GM21515 (cell line): ENCODE results near the gene ERG.

ENCODE experiments used
- ATAC-seq: cut with Tn5 transposase; IDR thresholded peaks from one replicate; pipeline ENCODE4 v1.9.1; 2021; ENCODE audit not compliant: unreplicated experiment

Gene ERG

DNA sequence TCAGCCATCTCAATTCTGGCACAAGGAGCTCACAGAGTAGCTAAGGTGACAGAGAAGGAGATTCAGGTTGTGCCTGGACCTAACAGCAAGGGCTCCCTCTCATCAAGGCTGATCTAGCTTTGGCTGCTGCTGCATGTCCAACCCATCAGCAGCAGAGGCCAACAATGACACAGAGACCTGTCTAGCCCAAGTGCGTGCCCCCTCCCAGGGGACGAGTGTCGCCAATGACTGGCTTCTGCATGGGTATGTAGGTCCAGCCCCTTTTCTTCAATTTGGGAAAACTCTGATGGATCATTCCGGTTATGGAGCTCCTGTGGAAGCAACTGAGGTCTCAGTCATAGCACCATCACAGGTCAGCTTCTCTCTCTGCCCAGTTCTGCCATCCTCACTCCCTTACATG is 158.1 kb downstream of the ERG start:
- no peak for ATAC-seq

DNA sequence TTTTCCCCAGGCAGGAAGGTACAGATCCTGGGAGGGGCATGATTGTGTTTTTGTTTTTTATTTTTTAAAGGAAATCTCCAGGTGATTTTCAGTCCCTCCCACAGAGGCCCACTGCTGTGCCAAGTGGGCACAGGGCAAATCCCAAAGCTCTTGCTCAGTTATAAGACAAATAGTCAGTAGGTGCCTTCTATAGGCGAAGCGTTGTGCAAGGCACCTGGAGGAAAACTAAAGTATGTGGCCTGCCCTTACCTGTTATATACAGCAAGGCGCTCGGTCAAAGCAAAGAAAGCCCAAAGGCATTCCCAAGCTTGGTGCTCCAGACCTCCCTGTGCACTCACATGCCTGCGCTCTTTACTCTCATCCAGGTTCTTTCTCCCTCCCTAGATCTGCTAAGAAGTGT is 160.5 kb downstream of the ERG start:
- ATAC-seq, result no peak

DNA sequence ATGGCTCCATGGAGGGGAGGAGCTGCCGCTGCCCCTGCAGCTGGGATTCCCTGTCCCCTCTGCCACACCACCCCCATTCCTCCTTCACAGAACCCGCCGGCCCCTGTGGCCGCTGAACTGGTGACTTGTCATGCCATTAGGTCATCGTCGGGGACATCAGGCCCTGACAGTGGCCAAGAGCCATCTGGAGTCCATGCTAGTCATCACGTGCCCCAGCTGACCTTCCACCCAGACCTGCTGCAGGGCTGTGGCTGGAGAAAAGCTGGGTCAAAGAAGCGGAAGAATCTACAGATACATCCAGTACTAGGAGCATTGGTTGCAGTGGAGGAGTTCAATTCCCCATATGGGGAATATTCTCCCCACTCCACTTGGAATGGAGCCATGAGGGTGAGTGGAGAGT is 163.4 kb downstream of the ERG start:
- ATAC-seq, result no peak

DNA sequence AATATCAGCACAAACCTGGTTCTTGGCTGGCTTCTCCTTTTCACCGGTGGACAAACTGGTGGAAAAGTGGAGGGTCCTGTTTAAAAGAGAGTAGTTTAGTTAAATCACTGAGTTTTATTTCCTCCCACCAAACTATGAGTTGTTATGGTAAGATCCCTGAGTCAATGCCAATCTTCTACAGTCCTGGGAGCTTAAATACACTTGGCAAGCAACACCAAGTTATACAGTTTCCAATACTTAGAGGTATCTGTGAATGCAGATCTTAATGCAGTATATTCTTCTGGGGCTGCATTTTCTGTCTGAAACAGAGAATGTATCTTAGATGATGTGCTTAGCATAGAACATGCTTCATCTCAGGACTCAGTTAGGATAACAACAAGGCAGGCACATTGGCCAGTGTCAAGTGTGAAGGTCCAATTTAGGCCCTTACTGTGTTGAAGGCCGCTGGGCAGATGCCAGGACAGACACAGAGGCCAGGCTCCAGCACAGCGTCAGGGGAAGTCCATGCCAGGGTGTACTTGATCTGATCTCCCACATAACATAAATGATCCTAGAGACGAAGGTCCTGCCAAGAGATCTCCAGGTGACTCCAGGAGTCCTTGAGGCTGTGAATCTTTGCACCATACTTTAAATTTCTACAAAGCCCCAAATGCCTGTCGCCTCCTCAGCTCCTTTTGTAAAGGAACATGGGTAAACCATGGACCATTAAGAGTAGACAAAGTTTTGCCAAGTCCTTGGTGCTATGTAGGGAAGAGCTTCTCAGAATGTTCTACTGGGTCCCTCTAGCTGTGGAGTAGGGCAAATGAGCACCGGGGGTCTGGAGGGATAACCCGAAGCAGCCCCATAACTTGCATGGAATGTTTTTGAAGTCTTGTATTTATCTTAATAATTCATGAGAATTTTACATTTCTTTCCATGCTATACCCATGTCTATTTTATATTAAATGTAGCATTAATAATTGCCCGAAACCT is 164.7 kb downstream of the ERG start:
- no peak for ATAC-seq

DNA sequence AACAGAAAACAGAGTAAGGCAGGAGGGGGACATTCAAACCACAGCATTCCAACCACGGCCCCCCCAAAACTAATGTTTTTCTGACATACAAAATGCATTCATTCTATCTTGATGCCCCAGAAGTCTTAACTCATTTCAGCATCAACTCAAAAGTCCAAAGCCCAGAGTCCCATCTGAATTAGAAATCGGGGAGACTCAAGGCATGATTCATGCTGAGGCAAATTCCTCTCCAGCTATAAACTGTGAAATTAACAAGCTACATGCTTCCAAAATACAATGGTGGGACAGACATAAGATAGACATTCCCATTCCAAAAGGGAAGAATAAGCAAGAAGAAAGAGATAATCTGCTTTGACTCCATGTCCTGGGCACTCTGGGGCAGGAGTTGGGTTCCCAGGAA is 167.6 kb downstream of the ERG start:
- no peak for ATAC-seq
